Fibroblast of skin of abdomen (primary cell): ENCODE data around the gene PILRA.

Source experiments
- DNase-seq: peaks from one replicate; pipeline ENCODE4 v3.0.0-alpha.2; 2013

The PILRA gene

GRCh38 chr7:100413889-100414288, 40.6 kb downstream of the PILRA start:
- no peak for DNase-seq

GRCh38 chr7:100415448-100415847, 42.2 kb downstream of the PILRA start:
- DNase-seq = no peak

- peak; percentile 30 for DNase-seq
Measured at GRCh38 chr7:100418930-100419659, 45.8 kb downstream of the PILRA start.

GRCh38 chr7:100419660-100420226, 46.5 kb downstream of the PILRA start:
- no peak for DNase-seq

GRCh38 chr7:100423315-100423714, 50.0 kb downstream of the PILRA start:
- no peak for DNase-seq

- no peak for DNase-seq
Measured at GRCh38 chr7:100425347-100425746, 52.1 kb downstream of the PILRA start.

GRCh38 chr7:100426516-100426915, 53.2 kb downstream of the PILRA start:
- no peak for DNase-seq

- no peak for DNase-seq
Measured at GRCh38 chr7:100427762-100428198, 54.5 kb downstream of the PILRA start.

- peak; percentile 98 for DNase-seq
Measured at GRCh38 chr7:100428199-100428966, 55.1 kb downstream of the PILRA start, which contains the start of gene ZCWPW1. TSS of gene ZCWPW1 (minus strand) at chr7:100428703. CDS start at chr7:100420649, 8,054 bp downstream.

- DNase-seq = peak; percentile 100
Measured at GRCh38 chr7:100428967-100429636, 55.8 kb downstream of the PILRA start.

GRCh38 chr7:100429637-100430492, 56.6 kb downstream of the PILRA start, which contains the start of gene MEPCE:
TSS of gene MEPCE (plus strand) at chr7:100429831. CDS start at chr7:100430019, 188 bp downstream.
- DNase-seq = peak; percentile 98

- no peak for DNase-seq
Measured at GRCh38 chr7:100430493-100431285, 57.4 kb downstream of the PILRA start.

GRCh38 chr7:100431286-100431735, 58.0 kb downstream of the PILRA start:
- no peak for DNase-seq

- DNase-seq = no peak
Measured at GRCh38 chr7:100432053-100432452, 58.8 kb downstream of the PILRA start.

GRCh38 chr7:100432621-100433275, 59.5 kb downstream of the PILRA start:
- DNase-seq = no peak

- no peak for DNase-seq
Measured at GRCh38 chr7:100433276-100433591, 59.9 kb downstream of the PILRA start.

GRCh38 chr7:100433592-100434296, 60.5 kb downstream of the PILRA start:
- no peak for DNase-seq

GRCh38 chr7:100434297-100435144, 61.2 kb downstream of the PILRA start:
- no peak for DNase-seq
